Activated CD4-positive, alpha-beta T cell treated with anti-CD3 and anti-CD28 coated beads, Interleukin-2, amount 10 ng/mL, durations not matched to agents 7 days and 5 days (primary cell): Measurements from ENCODE around the gene KIF11. TPM values are rescaled to one million over a fixed set of nuclear protein-coding genes. Genes with fewer than 3 reads are reported as not detected.

ENCODE experiments used
- total RNA-seq, 2 experiments: library from RNA; stranded (reverse); gene quantifications; one replicate each; pipeline ENCODE4 v1.2.3, GENCODE V29; 2021

Gene KIF11
- total RNA-seq, 2 experiments from 2014 or later, result 89.8 to 105 TPM

Other genes starting within 250 kb of the KIF11 start
- gene IDE, start 19.0 kb upstream of the KIF11 start, total RNA-seq, result 10 to 100 TPM; 21.7 to 29.0 TPM
- gene HHEX, start 96.8 kb downstream of the KIF11 start, total RNA-seq, result under 1 TPM in 1 of 2 experiments, not detected in 1; 0.25 TPM